Articular chondrocyte of knee joint (primary cell): ENCODE results near the gene GDA. TPM values are rescaled to one million over a fixed set of nuclear protein-coding genes. Genes with fewer than 3 reads are reported as not detected.

ENCODE experiments used
- small RNA-seq: library from RNA; depleted of rRNA; stranded (forward); fragments of <200 nt; gene quantifications from one replicate; pipeline ENCODE3, GENCODE V24; 2012
- total RNA-seq: library from RNA; depleted of rRNA; stranded (reverse); fragments of >200 nt; gene quantifications from 2 replicates; pipeline ENCODE4 v1.2.3, GENCODE V29; 2012

The GDA gene
- not detected in 2 replicates for total RNA-seq

DNA sequence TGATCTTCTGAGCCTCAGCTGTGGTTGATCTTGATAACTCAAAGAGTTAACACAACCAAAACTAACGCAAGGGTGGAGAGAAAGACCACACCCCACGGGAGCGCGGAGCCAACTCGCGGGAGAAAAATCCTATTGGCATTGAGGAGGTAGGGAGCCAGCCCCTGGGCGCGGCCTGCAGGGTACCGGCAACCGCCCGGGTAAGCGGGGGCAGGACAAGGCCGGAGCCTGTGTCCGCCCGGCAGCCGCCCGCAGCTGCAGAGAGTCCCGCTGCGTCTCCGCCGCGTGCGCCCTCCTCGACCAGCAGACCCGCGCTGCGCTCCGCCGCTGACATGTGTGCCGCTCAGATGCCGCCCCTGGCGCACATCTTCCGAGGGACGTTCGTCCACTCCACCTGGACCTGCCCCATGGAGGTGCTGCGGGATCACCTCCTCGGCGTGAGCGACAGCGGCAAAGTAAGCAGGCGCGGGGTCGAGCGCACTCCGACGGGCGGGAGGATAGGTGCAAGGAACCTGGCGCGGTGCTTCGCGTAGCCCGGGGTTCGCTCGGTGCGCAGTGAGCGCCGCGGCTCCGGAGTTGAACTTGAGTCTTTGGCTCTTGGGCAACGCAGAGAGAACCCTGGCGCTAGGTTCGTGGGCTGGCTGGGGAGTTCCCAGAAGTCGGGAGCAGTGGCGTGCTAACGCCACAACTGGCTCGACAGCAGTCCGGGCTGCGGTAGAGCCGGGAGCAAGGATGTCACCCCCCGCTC lies at the start of gene GDA:
GDA (plus strand) TSS at position 210 of the 745 bp plus-strand sequence; CDS start at position 330, 120 bp downstream.

Small RNA genes within 50 kb of the gene (small RNA-seq; reads per million reads assigned to genes)
- not detected for gene RNA5SP285

Other genes starting within 250 kb of the GDA start
- gene ABHD17B, start 238.2 kb upstream of the GDA start, total RNA-seq = 20.9 and 25.6 TPM in 2 replicates
- gene C9orf85, start 237.8 kb upstream of the GDA start, total RNA-seq = 17.5 and 21.8 TPM in 2 replicates
- not detected in 2 replicates for gene C9orf57, start 88.8 kb upstream of the GDA start, total RNA-seq
- gene ZFAND5, start 215.8 kb downstream of the GDA start, total RNA-seq = 141 and 176 TPM in 2 replicates